Stimulated activated CD8-positive, alpha-beta memory T cell treated with anti-CD3 and anti-CD28 coated beads, Interleukin-15, amount 100 ng/mL, for 48 hours (primary cell): ENCODE results near the gene SHC3.

Source experiments
- DNase-seq, 2 donors: peaks; one replicate each; pipeline ENCODE4 v3.0.0-alpha.2; 2020; ENCODE audit warnings: low read depth in 2 of 2

SHC3 gene

DNA sequence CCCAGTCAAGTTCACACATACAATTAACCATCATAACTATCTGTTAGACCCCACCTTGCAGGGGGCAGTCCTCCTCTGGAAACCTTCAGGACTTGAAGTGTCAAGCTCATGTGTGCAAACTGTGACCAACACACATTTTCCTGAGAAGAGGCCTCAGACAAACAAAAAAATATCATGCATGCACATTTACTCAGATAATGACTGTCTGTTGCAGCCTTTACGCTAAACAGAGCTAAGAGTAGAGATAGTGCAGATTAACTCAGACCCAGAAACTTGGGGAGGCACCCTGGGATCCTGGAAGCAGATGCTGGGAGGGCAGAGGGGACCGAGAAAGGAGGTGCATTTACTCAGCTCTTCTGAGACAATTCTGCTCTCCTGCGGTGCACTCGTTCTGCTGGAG, 191.0 kb downstream of the SHC3 start:
- DNase-seq = no peak

DNA sequence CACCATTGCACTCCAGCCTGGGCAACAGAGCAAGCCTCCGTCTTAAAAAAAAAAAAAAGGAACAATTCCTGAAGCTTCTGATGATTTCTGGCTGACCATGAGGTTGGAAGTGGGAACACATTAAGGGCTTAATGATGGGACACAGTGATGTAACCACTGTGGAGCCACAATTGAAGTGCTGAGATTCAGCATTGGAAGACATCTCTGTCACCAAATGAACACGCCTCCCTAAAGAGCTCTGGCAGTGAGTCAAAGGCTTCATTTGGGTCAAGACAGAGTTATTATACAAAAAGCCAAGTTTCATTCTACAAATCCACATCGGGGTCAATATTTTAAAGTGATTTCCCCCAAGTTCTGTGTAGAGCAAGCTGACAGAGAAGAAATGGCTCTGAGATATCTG, 191.8 kb downstream of the SHC3 start:
- DNase-seq = no peak

DNA sequence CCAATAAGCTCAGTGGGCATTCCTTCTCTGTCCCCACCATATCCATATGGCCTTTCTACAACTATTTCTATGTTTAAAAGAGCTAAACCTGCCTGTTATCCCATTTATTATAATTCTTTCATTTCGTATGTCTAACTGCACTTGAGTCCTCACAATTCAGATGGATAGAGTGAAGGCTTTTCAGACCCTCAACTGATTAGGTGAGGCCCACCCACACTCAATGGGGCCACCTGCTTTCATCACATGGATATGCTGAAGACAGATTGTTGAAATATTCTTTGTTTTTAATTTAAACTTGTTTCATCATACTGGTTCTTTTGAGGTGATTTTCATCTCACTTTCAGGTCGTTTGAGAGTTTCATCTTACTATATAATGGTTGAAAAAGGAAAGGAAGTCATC, 193.0 kb downstream of the SHC3 start:
- no peak for DNase-seq

DNA sequence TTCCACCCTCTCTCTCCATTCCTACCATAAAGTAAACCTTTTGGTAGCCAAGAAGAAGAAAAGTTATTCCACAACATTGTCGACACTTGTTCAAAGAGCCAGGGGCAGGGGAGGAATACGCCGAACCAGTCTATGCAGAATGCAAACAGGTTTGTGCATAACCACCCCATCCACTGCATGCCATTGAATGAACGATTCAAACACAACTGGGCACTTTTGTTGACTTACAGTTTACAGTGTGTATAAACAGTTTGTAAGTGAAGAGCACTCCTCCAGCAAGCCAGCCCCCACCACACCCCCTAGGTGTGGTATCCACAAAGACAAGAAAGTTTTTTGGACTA, 194.1 kb downstream of the SHC3 start:
- no peak for DNase-seq

DNA sequence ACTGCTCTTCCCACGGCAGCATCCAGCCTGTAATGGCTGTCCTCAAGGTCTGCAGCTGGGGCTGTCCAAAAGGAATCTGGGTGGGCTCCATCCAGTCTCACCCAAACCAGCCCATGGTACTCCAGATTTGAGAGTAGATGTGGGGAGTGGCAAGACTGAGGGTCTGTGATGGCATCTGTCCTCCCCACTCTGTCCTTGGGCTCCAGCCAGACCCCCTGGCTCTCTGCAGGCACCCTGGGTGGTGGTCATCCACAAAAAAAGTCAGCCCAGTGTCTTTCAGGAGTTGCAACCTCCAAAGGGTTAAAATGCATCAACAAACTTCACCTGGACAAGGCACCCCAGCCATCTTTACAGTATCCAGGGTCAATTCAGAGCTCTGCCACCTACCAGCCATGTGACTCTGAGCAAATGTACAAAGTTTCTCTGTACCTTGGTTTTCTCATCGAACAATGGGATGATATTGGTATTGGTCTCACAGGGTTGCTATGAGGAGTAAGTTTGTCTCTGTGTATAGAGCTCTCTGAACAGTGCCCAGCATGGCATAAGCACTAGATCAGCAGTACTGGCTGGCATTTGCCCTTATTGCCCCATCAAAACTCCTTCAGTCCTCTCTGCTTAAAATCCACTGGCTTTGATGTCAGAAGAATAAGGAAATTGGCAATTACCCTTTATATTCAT, 194.6 kb downstream of the SHC3 start:
- DNase-seq = no peak

DNA sequence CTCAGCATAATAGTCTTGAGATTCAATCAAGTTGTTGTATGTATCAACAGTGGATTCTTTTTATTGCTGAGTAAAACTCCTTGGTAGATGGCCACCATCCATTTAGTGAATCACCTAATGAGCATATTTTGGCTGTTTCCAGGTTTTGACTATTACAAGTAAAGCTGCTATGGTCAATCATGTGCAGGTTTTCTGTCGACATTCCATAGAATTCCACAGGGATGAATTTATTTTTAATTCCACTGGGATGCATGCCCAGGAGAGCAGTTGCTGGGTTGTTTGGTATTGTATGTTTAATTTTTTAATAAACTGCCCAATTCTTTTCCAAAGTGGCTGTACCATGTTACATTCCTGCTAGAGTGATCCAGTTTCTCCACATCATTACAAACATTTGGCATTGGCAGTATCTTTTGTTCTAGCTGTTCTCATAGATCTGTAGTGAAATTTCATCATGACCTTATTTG, 197.8 kb downstream of the SHC3 start:
- no peak for DNase-seq

DNA sequence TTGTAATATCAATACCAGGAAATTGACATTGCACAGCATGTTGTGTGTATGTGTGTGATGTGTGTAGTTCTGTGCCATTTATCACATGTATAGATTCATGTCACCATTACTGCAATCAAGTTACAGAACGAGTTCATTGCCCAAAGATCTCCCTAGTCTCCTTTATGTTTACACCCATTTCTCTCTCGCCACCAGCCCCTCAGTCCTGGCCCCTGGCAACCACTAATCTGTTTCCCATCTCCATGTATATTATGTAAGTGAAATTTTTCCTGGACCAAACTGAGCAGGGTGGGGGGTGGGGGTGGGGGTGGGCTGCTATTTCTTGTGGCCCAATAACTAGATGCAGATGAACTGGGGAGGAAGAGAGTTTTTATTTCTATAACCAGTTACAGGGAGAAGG, 198.8 kb downstream of the SHC3 start:
- DNase-seq = no peak

DNA sequence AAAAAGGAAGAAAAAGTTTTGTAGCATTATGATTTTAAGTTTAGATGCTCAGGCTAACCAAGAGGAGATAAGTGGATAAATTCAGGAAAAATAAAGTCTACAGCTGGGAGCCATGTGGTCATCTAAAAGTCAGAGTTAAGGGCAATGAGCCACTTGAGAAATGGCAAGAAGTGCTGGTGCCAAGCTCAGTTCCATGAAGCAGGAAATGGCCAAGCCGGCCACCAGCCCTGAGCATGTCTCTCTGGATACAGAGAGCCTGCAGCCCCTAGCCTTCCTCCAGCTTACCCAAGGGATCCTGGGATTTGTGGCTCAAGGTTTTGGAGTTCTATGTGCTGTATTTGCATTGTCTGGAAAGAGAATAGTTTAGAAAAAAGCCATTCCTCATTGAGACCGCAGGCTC, 199.6 kb downstream of the SHC3 start:
- no peak for DNase-seq

DNA sequence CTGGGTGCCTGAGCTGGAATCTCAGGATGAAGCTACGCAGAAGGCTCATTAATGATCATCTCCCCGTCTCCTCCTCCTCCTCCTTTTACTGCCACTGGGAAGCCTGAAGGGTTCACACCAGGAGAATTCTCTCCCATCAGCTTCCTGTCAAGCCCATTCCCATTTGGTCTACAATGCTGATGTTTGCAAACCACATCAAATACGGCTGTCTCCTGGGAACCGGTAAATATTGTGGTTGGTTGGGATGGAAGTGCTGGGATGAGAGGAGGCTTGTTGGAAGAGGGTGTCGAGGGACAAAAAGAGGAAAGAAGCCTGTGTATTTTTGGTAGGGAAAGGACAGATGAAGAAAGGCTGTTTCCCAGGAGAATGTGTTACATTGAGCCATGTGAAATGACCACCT, 200.6 kb downstream of the SHC3 start:
- DNase-seq = no peak

DNA sequence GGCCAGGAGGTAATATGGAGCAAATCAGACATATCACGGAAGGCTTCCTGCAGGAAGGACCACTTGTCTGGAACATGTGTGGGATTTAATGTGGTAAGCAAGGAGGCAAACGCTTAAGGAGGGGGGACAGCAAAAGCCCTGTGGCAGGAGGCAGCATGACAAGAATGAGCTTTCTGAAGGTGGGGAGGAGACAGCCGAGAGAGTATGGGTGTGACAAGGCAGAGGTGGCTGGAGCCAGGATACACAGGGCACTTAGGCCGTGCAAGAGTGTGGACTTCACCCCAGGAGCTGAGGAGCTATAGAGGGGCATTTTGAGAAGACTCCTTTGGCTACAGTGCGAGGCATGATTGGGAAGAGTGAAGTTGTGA, 201.7 kb downstream of the SHC3 start:
- DNase-seq = no peak

DNA sequence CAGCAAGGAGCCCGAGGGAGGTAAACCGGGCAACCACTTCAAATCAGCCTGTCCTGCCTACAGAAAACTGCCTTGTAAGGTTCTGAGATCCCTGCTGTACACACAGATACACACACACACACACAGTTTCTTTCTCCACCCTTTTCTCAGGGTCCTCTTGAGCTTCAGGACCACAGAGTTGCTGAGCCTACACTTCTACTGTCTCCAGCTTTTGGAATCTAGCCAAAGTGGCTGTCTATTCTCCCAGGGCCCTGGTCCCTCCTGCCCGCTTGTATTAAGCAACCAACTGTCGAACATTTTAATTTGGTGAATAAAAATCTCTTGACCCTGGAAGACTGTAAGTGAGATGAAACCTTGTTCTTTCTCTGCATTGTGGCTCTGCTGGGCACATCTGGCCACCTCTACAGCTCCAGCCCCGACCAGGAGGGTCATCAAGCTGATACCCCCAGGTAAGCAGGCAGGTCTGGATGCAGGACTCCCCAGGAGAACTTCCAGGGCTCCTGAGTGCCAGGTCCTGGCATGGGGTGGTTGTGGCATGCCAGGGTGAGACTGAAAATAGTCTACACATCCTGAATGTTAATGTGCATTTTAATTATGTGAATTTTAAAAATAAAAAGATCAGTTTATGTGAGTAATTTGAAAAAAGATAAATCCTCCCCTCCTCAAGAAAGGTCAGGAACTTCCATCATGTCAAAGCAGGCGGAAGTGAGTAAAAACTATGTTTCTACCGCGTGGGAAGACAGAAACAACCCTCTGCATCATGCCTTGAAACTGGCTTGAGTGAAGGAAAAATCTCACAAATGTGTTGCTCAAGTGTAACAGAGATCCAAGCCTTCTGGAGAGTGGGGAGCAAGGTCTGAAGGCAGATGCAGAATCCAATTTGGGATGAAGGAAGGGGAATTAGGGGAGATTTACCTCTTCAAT, 202.4 kb downstream of the SHC3 start:
- DNase-seq = no peak

DNA sequence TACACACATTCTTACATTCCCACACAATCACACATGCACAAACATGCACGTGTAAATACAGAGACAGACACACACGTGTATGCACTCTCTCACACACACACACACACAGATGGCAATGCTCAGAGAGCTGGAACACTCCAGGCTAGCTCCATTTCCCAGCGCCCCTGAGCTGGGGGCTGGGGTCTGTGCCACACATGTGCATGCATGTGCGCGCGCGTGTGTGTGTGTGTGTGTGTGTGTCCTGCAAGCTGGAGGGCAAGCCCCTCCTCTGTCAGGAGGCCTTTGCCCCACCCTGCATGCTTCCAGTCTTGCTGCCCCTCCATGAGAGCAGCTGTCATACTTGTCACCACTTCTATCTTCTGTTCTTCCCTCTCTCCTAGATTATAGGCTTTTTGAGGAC, 204.0 kb downstream of the SHC3 start:
- no peak for DNase-seq

DNA sequence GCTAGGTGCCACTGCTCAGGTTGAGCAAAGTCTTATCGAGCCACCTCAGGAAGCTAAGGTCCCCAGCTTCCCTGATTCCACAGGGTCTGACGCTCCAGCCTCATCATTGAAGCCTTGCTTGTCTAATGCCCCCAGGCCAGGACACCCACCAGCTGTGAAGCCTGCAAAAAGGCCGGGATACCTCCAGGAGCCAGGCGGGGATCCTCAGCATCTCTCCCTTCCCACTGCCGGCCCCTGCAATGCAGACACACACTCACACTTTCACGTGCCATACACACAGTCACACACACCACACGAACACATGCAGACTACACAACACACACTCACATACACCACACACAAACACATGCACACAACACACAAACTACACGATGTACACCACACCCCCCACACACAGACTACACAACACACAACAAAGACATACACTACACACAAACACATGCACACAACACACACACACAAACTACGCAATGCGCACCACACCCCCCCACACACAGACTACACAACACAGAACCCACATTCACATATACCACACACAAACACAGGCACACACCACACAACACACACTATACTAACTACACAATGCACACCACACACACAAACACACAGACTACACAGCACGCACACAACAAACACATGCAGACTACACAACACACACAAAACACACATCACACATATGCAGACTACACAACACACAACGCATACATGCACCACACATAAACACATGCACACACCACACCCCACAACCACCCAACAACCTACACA, 205.2 kb downstream of the SHC3 start:
- no peak for DNase-seq

DNA sequence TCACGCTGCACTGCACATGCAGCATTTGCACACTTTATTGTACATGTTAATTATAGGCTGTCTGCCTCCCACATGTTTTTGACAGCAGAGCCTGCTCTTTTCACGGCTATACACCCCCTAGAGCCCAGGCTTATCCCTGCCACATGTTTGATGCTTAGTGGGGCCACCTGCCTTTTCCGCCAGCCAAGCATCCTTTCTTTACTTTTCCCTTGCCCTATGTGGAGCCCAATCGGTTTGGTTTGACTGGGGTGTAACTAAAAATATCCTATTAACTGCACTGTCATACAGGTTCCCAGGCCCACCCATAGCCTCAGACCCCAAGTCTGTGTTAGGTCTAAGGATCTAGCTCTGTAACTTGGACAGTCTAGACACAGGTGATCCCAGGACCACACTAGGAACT, 206.2 kb downstream of the SHC3 start:
- DNase-seq = no peak

DNA sequence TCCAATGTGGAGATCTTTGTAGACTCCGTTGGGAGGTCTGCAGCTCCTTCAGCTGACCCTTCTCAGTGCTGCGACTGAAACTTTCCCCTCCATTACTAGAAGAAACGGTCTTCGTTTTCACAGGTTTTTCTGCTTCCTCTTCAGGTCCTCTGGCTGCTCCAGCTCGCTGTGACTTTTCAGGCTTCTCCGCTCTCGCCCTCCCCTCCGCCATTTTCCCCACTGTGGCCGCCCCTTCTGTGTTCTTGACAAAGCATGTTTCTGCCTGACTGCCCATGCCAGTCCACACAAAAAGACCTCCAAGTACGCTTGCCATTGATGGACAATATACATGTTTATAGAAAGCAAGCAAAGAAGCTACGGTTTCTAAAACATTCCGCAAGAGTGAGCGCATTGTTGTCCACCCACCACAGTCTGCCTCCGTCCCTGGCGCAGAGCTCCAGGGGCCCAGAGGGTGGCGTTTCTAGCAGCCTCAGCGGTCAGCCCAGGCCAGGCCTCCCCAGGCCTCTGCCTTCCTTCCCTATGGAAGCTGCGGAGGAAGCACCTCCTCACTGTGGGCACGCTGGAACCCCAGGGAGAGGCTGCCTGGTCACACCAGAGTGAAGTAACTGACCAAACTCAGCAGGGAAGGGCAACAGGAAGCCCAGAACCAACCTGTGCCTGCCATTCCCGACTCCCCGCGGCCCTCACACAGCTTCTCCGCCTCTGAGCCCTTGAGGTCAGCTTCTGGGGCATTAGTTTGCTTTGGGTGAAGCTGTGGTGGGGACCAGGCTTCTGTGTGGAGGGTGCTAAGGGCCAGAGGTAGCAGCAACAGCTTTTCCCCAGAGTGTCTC, 207.3 kb downstream of the SHC3 start:
- no peak for DNase-seq

DNA sequence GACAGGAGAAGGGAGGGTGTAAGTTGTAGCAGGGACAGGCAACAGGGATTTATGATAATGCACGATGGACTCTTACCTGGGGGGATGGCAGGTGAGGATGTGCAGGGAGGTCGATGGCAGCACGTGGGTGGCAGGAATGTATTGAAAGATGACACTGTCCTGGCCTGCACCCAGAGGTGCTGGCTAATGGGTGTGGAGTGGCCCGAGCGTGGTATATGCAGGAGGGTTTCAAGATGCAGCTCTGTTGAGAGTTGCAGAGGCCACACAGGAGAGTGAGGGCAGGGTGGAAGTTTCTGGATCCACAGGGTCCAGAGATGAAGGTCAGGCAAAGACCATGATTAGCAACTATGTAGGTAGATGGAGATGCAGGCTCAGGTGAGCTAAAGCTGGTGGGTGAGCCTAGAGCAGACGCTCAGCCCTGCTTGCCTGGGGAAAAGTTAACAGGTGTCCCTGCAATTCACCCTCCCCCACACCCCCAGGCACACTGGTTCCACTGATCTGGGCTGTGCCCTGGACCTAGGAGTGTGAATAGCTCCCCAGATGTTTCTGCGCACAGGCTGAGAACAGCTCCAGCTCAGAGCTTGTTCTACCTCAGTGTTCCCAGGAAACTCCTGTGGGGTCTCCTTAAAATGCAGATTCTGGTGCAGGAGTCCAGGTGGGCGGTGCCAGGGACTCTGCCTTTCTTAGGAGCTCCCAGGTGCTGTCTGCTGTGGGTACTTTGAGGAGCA, 208.8 kb downstream of the SHC3 start:
- no peak for DNase-seq

DNA sequence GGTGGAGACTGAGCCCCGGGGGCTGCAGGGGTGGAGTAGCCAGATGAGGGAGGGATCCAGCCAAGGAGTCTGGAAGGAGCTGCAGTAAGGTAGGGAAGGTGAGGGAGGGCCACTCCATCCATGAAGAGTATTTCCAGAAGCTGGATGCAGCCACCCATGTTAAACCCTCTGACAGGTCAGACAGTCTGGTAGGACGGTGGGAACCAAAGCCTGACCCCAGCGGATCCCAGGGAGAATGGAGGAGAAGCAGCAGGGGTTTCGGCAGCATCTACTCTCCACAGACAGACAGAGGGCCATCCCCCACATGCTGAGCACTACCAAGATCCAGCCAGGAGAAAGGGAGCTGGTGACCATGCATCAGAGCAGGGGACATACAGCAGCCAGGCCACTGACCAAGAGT, 209.8 kb downstream of the SHC3 start:
- no peak for DNase-seq

DNA sequence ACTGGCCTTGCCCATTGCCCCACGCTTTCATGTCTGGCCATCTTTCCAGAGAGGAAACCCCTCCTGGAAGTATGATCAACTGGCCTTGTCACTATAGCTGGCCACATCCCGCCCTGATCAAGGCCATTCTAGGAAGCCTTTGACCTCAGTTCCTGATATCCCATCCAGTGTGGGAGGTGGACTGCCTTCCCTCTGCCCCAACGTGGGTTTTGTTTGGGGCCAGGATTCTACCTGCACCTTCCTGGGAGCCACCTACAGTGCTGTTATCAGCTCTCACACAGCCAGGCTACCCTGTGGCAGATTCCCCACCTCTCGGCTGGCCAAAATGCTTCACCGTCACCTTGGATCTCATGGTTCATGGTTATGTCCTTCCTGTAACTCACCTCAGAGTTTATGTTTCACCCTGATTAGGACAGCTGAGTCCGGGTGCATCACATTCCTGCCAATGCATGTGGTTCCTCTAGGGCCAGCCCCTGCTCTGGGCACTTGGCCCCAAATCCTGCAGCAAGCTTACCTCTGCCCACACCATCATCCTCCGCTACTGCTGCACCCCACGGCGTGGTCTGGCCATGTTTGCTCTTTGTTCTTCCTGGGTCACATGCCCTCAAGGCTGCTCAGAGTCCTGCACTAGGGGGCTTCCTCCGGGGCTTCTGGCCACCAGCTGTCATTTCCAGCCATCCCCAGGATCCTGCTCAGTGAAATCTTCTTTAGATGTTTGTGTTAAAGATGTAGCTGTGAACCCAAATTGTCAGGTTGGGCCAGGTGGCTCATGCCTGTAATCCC, 211.5 kb downstream of the SHC3 start:
- DNase-seq = no peak

DNA sequence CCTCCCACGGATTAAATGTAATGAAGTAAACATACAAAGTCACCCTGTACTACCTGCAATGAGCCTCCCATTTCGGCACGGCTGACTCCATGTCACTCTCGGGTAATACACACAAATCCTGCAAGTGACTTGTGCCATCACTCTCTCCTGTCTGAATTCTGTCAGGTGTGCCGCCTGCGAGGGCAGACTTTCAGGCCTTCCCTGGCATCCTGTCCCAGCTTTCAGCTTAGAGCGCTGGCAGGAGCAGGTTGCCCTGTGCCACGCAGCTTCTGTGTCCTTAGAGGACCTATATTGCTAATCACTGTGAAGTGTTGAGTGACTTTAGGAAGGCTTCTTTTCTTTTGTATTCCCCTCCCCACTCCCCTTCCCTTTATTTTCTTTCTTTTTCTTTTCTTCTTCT, 213.1 kb downstream of the SHC3 start:
- no peak for DNase-seq

DNA sequence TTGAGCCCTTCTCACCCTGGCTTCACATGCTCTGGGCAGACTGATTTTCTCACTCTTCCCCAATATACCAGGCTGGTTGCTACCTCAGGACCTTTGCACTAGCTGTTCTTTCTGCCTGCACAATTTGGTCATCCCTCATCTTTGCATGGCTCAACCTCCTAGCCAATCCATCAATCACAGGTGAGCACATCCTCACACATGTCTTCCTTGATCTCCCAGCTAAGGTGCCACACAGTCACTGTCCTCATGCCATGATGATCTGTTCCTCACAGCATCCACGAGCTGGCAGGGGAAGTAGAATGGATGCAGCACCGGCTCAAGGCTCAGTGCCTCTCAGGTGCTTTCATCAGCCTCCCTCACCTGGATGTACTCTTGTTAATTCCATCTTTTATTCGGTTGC, 218.0 kb downstream of the SHC3 start:
- DNase-seq = no peak
